ENCODE data around the gene FMNL1.
"Not testable (repeated sequence)": the region's sequence is repeated elsewhere in the genome, so short reads cannot be mapped to it uniquely, and the experiment has no call there.

Gene FMNL1

GRCh38 chr17:45236282-45236606 lies 14.6 kb downstream of the FMNL1 start:
- DNase-seq: no peak

DNA sequence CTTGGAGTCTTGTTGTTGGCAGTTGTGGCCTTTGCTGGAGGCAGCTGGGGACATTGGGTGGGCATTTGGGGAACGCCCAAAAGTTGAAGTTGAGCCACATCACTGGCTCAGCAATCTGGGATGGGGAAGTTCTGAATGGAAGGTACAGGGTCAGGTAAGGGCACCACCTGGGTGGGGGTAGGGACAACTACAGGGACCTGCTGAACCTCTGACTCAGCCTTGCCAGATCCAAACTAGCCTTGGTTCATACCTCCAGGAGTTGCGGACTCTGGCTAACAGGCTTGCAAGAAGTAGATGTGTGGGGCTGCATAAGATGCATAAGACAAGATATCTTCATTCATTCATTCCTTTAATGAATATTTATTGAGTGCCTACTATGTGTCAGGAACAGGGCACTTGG lies 16.0 kb downstream of the FMNL1 start:
- no peak for DNase-seq

- DNase-seq: no peak
Measured at GRCh38 chr17:45238155-45238774, 16.6 kb downstream of the FMNL1 start.

DNA sequence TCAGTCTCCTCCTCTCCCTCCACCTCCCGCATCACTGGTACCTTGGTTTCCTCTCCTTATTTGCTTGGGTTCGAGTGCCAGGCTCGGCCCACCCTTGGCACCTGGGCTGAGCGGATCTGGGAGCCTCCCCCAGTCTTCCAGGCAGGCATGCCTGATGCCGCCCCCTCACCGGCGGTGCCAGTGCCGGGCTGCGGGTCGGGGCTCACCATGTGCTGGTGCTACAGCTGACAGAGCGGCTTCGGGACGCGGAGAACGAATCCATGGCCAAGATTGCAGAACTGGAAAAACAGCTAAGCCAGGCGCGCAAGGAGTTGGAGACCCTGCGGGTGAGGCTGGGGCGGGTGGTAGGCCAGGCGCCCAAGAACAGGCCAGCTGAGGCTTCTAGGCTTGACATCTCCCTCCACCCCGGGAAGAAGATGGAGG lies 19.2 kb downstream of the FMNL1 start:
- DNase-seq: no peak

GRCh38 chr17:45241328-45242028 lies 19.8 kb downstream of the FMNL1 start:
- DNase-seq: no peak

- no peak for DNase-seq
Measured at GRCh38 chr17:45242029-45242414, 20.3 kb downstream of the FMNL1 start.

DNA sequence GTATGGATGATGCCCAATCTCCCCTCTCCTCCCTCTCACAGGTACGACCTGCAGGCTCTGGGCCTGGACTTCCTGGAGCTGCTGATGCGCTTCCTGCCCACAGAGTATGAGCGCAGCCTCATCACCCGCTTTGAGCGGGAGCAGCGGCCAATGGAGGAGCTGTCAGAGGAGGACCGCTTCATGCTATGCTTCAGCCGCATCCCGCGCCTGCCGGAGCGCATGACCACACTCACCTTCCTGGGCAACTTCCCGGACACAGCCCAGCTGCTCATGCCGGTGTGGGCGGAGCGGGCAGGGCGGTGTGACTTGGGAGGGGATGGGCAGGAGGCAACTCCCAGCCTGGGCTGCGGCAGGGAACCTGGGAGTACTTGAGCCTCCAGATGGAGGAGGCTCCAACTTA lies 22.1 kb downstream of the FMNL1 start:
- no peak for DNase-seq

DNA sequence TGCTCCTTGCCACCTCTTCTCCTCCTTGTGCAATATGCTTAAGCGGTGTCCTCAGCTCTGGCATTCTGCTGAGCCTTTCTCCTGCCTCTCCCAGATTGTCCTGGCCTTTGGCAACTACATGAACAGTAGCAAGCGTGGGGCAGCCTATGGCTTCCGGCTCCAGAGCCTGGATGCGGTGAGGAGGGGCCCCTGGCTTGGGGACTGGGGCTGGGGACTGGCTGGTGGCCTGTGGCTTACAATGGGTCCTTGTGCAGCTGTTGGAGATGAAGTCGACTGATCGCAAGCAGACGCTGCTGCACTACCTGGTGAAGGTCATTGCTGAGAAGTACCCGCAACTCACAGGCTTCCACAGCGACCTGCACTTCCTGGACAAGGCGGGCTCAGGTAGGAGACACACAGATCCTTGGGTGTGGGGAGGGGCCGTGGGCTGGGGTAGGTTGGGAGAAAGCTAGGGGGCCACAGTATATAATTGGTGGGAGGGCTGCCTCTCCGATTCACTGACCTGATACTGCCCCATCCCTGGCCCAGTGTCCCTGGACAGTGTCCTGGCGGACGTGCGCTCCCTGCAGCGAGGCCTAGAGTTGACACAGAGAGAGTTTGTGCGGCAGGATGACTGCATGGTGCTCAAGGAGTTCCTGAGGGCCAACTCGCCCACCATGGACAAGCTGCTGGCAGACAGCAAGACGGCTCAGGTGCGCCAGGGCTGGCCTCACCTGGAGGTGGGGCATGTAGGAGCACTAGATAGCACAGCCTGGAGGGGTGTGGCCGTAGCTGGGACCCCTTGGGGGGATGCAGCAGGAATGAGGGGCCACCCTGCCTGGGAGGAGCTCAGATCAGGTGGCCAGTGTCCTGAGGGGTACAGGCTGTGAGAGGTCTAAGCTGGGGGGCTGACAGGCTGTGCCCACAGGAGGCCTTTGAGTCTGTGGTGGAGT lies 23.3 kb downstream of the FMNL1 start:
- no peak for DNase-seq

GRCh38 chr17:45246338-45246737 lies 24.7 kb downstream of the FMNL1 start:
- DNase-seq: no peak

- no peak for DNase-seq
Measured at GRCh38 chr17:45246861-45247428, 25.3 kb downstream of the FMNL1 start.

DNA sequence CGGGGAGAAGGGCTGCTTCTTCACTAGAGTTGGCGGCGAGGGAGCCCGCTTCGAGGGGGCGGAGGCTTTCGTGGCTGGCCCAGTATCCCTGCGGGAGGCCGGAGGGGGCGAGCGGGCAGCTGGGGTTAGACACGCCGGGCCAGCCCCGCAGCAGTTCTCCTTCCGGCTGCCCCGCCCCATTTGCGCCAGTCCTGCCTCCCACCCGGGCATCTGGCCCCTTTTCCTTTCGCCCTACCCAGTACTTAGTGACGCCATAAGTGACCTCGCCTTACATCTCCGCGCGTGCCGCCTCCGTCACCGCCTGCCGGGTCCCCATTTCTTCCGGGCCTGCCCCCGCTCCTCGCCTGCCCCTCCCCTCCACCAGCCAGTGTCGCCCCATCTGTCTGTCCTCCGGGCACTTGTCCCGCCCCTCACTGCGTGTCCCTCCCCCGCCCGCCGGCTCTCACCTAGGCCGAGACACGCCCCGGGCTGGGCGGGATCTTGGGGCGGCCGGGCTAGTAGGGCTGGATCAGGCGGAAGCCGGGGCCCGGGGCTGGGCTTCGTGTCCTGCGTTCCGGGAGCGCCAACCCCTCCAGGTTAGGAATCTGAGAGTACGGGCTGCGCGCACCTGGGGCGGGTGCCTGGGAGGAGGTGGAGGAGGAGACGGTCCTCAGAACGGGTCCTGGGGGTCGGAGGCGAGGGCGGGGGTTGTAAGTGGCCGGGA lies 25.9 kb downstream of the FMNL1 start:
- DNase-seq: peak; percentile 8

DNA sequence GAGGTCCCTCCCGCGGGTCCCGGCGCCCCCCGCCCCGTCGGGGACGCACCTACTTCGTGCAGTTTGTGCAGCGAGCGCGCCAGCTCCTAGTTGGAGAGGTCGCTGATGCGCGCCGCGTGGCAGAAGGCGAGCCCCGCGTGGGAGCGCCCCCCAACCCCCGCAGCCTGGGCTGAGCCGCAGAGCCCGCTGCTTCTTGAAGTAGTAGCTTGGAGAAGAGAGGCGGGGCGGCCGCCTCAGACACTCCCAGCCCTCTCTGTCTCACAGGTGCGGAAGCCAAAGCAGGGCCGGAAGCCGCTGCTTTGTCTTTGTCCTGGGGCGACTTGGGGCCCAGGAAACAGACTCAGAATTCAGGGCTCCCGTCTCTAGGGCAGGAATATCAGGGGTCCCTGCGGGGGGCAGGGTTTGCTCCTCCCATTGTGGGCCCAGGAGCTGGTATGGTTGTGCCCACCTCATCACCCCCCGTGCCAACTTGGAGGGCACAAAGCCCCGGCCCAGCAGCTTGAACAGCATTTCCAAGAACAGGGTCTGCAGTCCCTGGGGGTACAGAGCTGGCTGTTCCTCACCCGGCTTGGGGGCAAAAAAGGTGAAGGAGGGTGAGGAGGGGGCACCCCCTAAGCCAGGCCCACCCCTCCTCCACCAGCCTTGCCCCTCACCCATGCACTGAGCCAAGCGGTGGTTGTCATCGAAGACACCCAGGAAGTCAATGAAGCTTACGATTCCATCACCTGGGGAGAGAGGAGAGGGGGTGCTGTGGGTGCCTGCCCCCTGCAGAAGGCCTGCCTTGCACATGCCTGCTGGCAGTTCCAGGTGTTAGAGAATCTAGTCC lies 26.7 kb downstream of the FMNL1 start:
- no peak for DNase-seq

DNA sequence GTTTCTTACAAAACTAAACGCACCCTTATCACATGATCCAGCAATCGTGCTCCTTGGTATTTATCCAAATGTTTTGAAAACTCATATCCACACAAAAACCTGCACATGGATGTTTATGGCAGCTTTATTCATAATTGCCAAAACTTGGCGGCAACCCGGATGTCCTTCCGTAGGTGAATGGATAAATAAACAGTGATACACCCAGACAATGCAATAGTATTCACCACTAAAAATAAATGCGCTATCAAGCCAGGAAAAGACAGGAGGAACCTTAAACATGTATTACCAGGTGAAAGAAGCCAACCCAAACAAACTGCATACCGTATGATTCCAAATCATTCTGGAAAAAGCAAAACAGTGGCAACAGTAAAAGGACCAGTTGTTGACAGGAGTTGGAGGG lies 30.2 kb downstream of the FMNL1 start:
- no peak for DNase-seq

- DNase-seq: not testable (repeated sequence)
Measured at GRCh38 chr17:45253237-45253636, 31.6 kb downstream of the FMNL1 start.

- DNase-seq: no peak
Measured at GRCh38 chr17:45253879-45254278, 32.2 kb downstream of the FMNL1 start.

- no peak for DNase-seq
Measured at GRCh38 chr17:45255358-45255757, 33.7 kb downstream of the FMNL1 start.

DNA sequence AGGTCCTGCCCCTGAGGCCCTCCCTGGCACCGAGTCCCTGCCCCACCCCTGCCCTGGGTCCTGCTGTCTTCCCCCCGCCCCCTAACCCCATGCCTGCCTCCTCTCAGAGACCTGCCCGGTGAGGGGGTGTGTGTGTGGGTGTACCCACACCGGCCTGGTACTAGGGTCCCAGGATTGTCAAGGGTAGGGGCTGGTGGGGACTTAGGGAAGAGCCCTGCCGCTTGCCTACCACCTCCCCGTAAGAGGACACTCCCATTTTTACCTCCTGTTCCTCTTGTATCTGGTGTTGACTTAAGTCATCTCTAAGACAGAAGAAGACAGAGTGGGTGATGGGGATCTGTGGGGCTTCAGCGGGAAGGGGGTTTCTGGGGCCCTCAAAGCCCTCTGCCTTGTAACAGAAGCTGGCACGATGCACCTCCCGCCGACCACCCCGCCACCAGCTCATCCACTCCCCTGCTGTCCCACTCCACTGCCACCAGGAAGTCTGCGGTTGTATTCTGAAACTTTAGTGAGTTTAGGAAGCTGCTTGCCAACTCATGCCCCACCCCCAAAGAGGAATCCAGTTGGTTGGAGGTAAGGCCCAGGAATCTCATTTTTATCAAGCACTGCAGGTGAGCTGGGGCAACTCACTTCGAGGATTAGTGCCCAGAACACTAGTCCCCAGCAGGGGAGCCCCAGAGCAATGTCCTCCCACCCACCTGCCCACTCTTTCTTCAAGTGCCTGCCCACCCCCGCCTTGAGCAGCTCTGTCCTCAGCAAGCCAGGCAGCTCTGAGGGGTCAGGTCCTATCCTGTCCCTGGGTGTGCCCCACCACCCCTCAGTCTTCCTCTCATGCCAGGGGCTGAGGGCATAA lies 34.7 kb downstream of the FMNL1 start:
- no peak for DNase-seq

- no peak for DNase-seq
Measured at GRCh38 chr17:45257115-45257514, 35.4 kb downstream of the FMNL1 start.

DNA sequence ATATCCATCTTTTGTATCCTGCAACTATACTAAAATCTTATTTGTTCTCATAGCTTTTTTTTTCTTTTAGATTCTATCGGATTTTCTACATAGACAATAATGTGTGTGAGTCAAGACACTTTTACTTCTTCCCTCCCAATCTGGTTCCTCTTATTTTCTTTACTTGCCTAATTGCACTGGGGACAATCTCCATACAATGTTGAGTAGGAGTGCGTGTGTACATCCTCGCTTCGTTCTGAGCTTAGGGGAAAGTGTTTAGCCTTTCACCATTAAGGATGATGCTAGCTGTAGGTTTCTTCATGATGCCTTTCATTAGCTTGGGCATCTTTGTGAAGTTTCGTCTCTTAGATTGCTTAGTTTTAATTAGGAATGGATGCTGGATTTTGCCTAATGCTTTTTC lies 37.3 kb downstream of the FMNL1 start:
- no peak for DNase-seq

DNA sequence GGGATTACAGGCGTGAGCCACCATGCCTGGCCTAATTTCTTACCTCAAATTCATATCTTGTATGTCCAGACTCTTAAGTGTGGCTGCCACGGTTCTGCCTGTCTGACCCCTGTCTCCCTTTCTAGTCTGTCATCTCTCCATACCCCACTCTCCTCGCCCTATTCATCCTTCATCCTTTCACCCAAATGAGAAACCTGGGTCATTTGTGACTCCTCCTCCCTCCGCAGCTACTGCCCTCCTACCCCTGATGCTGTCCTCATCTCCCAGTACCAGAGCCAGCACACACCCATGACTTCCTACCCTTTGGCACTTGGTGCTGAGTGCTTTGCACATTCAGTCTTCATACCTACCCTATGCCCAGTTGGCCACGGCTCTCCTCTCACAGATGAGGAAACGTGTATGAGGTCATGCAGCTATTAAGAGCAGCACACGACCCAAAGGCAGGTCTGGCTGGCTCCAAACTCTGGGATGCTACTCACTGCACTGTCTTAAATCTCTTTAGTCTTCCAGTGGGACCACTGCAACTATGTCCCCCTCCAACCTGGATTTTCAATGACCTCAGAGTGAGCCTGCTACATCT lies 38.6 kb downstream of the FMNL1 start:
- no peak for DNase-seq
